ENCODE results near the gene CD109. TPM values are rescaled to one million over a fixed set of nuclear protein-coding genes. Genes with fewer than 3 reads are reported as not detected.

CD109 gene
- total and polyA plus RNA-seq, 2 experiments from 2014 or later, result 3.0 to 8.2 TPM

GRCh38 chr6:73696966-73697655 lies 1.1 kb downstream of the CD109 start:
- WGBS (ENCODE audit: low lambda C conversion rate, missing lambda C conversion rate), result 90% methylated on average over 10 of the region's 10 CpGs
- H3K27ac ChIP-seq, result no peak overlapping the region
- no peak overlapping the region for H2AFZ ChIP-seq
- no peaks in the 10 kb centered on the region for H3K9me2 ChIP-seq (replicated peaks; ENCODE audit: insufficient read depth)
- no peaks in the 10 kb centered on the region for H3K27me3 ChIP-seq
- H3K4me3 ChIP-seq, result no peak overlapping the region
- H3K4me1 ChIP-seq (ENCODE audit: insufficient read depth), result no peaks in the 10 kb centered on the region
- no peaks in the 10 kb centered on the region for H3K79me2 ChIP-seq
- H3K4me2 ChIP-seq, result peak overlapping the region; percentile 91
- H3K36me3 ChIP-seq (replicated peaks; ENCODE audit: insufficient read depth, low read depth), result no peaks in the 10 kb centered on the region
- TF ChIP-seq EZH2phosphoT487 (IDR thresholded peaks at IDR 0.05; ENCODE audit: low read depth, severe bottlenecking, unreplicated experiment) (no peak), EZH2 (IDR thresholded peaks at IDR 0.05; ENCODE audit: borderline replicate concordance) (no peak), CTCF (IDR thresholded peaks at IDR 0.05; ENCODE audit: poor library complexity) (no peak)
- no peak for DNase-seq (ENCODE audit: low spot score)
- no peaks in the 10 kb centered on the region for H3K9me3 ChIP-seq (ENCODE audit: low read depth)
- no peaks in the 10 kb centered on the region for H4K20me1 ChIP-seq (ENCODE audit: insufficient read depth, poor library complexity, severe bottlenecking)

- no peak overlapping the region for H2AFZ ChIP-seq
- no peaks in the 10 kb centered on the region for H3K9me2 ChIP-seq (replicated peaks; ENCODE audit: insufficient read depth)
- no peaks in the 10 kb centered on the region for H3K36me3 ChIP-seq (replicated peaks; ENCODE audit: insufficient read depth, low read depth)
- no peaks in the 10 kb centered on the region for H4K20me1 ChIP-seq (ENCODE audit: insufficient read depth, poor library complexity, severe bottlenecking)
- 89% methylated on average over 4 of the region's 4 CpGs for WGBS (ENCODE audit: low lambda C conversion rate, missing lambda C conversion rate)
- DNase-seq (ENCODE audit: low spot score), result no peak
- H3K79me2 ChIP-seq, result no peaks in the 10 kb centered on the region
- TF ChIP-seq EZH2 (IDR thresholded peaks at IDR 0.05; ENCODE audit: borderline replicate concordance) (no peak), CTCF (IDR thresholded peaks at IDR 0.05; ENCODE audit: poor library complexity) (no peak), EZH2phosphoT487 (IDR thresholded peaks at IDR 0.05; ENCODE audit: low read depth, severe bottlenecking, unreplicated experiment) (no peak)
- H3K4me2 ChIP-seq, result no peak overlapping the region
- no peak overlapping the region for H3K4me3 ChIP-seq
- H3K9me3 ChIP-seq (ENCODE audit: low read depth), result no peaks in the 10 kb centered on the region
- peaks cover 13% of the 10 kb centered on the region for H3K4me1 ChIP-seq (ENCODE audit: insufficient read depth)
- H3K27ac ChIP-seq, result no peak overlapping the region
- no peaks in the 10 kb centered on the region for H3K27me3 ChIP-seq
These were observed 3.9 kb downstream of the CD109 start for GRCh38 chr6:73699676-73700459.

- H3K9me3 ChIP-seq (ENCODE audit: low read depth), result no peaks in the 10 kb centered on the region
- H2AFZ ChIP-seq, result no peak overlapping the region
- no peak for DNase-seq (ENCODE audit: low spot score)
- no peaks in the 10 kb centered on the region for H3K27me3 ChIP-seq
- WGBS (ENCODE audit: low lambda C conversion rate, missing lambda C conversion rate), result 94% methylated on average over 2 of the region's 2 CpGs
- peaks cover 17% of the 10 kb centered on the region for H3K4me1 ChIP-seq (ENCODE audit: insufficient read depth)
- TF ChIP-seq CTCF (IDR thresholded peaks at IDR 0.05; ENCODE audit: poor library complexity) (no peak), EZH2phosphoT487 (IDR thresholded peaks at IDR 0.05; ENCODE audit: low read depth, severe bottlenecking, unreplicated experiment) (no peak), EZH2 (IDR thresholded peaks at IDR 0.05; ENCODE audit: borderline replicate concordance) (no peak)
- no peaks in the 10 kb centered on the region for H3K79me2 ChIP-seq
- no peak overlapping the region for H3K4me2 ChIP-seq
- H3K9me2 ChIP-seq (replicated peaks; ENCODE audit: insufficient read depth), result no peaks in the 10 kb centered on the region
- no peaks in the 10 kb centered on the region for H4K20me1 ChIP-seq (ENCODE audit: insufficient read depth, poor library complexity, severe bottlenecking)
- H3K27ac ChIP-seq, result no peak overlapping the region
- H3K4me3 ChIP-seq, result no peak overlapping the region
- H3K36me3 ChIP-seq (replicated peaks; ENCODE audit: insufficient read depth, low read depth), result no peaks in the 10 kb centered on the region
These were observed 6.4 kb downstream of the CD109 start for GRCh38 chr6:73702444-73702843.

All from hepatocyte (in vitro differentiated cells).